Measurements from ENCODE around the gene CBLN1. TPM values are rescaled to one million over a fixed set of nuclear protein-coding genes. Genes with fewer than 3 reads are reported as not detected.

Gene CBLN1
- total and polyA plus RNA-seq, 7 donors = 0.05 to 1.3 (median 0.54) TPM

DNA sequence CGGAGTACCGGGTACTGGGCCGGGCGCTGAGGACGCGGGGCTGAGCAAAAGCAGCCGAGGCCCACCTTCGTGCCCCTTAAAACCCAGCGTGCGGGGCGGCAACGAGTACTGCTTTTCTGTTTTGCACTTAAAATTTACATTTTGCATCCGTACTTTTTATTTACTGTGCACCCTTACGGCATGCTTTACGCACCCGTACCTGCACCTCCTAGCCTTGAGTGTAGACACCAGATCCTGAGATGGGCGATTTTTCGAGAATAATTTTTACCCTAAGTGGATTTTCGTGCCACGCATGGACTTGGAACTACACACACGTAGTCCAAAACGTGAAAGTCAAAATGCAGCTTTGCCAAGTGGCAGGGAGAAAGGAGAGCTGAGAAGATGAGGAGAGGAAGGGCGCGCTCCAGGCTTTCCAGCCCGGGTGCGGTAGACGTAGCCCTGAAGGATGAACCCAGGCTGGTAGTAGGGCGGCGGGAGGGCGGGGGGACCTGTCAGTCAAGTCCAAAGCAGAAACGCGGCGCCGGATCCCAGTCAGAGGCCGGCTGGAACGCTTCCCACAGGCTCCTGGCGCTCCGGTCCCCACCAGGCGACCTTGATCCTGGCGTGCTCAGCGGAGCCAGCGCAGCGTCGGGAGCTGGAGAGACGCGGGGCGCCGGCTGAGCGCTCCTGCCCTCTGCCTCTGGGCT is 1.2 kb upstream of the CBLN1 start:
- ATAC-seq = no peak
- intact Hi-C loops (cut with DNase I) = no loop called here
- WGBS, 3 donors = 2% methylated on average over 47 to 49 of the region's 49 CpGs
- H3K9me3 ChIP-seq = no peaks in the 10 kb centered on the region
- TF ChIP-seq, protein P1, sequence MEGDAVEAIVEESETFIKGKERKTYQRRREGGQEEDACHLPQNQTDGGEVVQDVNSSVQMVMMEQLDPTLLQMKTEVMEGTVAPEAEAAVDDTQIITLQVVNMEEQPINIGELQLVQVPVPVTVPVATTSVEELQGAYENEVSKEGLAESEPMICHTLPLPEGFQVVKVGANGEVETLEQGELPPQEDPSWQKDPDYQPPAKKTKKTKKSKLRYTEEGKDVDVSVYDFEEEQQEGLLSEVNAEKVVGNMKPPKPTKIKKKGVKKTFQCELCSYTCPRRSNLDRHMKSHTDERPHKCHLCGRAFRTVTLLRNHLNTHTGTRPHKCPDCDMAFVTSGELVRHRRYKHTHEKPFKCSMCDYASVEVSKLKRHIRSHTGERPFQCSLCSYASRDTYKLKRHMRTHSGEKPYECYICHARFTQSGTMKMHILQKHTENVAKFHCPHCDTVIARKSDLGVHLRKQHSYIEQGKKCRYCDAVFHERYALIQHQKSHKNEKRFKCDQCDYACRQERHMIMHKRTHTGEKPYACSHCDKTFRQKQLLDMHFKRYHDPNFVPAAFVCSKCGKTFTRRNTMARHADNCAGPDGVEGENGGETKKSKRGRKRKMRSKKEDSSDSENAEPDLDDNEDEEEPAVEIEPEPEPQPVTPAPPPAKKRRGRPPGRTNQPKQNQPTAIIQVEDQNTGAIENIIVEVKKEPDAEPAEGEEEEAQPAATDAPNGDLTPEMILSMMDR (IDR thresholded peaks at IDR 0.05) = no peak
- no peaks in the 10 kb centered on the region for H3K36me3 ChIP-seq (ENCODE audit: insufficient read depth in 1 of 2, low read depth in 1 of 2)
- no peak for DNase-seq
- peak overlapping the region; percentile 67 for H3K4me3 ChIP-seq
- H3K27ac ChIP-seq = no peak overlapping the region
- H3K27me3 ChIP-seq (ENCODE audit: insufficient read depth in 3 of 3, low read length in 2 of 3) = peaks cover 9 to 92% (median 40%) of the 10 kb centered on the region in 3 donors
- H3K4me1 ChIP-seq = peaks cover 18% of the 10 kb centered on the region

DNA sequence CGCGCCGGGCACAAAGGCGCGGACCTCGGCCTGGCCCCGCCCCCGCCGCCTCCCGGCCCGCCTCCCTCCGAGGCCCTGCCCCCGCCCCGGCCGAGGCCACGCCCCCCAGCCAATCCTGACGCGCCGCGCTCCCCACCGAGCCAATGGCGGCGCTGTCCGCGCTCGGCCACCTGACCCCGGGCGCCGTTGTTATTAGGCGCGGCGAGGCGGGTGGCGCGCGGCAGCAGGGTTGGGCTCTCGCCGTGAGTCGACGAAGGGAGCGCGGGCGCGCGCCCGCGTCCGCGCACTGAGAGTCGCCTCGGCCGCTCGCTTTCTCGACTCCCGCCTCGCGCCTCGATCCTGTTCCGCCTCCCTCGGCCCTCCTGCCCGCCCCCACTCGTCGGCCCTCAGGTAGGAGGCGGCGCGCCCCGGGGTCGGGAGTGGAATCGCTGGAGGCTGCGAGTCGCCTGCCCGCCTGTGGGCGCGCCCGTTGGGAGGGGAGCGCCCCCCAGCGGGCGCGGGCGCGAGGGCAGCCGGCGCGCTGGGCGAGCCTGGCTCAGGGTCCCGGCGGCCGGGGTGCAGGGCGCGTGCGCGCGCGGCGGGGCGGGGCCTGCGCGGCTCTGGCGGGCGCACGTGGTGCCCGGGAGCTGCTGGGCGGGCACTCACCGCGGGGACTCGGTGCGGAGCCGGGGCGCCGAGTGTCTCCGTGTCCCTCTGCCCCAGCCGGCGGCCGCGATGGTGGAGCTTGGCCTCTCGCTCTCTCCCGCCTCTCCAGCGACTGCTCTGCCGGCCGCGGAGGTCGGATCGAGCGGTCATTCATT is 405 bp upstream of the CBLN1 start:
- Histone ChIP-seq H3K27ac (no peak overlapping the region), H3K36me3 (ENCODE audit: insufficient read depth in 1 of 2, low read depth in 1 of 2) (no peaks in the 10 kb centered on the region), H3K9me3 (no peaks in the 10 kb centered on the region), H3K4me1 (peaks cover 26% of the 10 kb centered on the region), H3K4me3 (peak overlapping the region; percentile 67), H3K27me3 (ENCODE audit: insufficient read depth in 3 of 3, low read length in 2 of 3) (peaks cover 7 to 92% (median 42%) of the 10 kb centered on the region in 3 donors)
- 1 to 2% (median 1%) methylated on average over 72 to 121 of the region's 124 CpGs for WGBS, 3 donors
- ATAC-seq = peak; percentile 98 to 99 (median 99)
- intact Hi-C loops (cut with DNase I) = no loop called here
- DNase-seq = peak; percentile 81 to 89
- TF ChIP-seq, protein P1 (IDR thresholded peaks at IDR 0.05) = peak; percentile 20

DNA sequence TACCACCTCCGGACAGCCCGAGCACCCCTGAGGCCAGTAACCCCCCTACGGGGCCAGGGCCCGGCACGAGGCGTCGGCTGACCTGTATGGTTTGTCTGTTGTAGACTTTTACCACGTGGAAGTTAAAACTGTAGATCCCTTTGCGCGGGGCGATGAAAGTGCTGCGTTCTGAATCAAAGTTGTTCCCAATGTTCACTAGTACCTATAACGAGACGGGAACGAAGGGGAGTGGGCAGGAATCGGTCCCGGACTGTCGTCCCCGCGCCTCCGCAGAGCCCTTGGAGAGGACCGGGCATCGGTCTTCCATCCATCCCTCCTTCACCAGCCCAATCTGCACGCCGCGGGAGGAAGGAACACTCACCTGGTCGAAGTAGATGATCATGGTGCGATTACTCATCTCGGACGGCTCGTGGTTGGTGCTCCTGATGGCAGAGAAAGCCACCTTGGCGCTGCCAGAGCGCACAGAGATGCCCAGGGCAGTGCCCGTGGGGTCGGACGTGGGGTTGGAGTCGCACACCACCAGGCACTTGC is 732 bp downstream of the CBLN1 start:
- TF ChIP-seq, protein P1 (IDR thresholded peaks at IDR 0.05) = no peak
- Histone ChIP-seq H3K27ac (no peak overlapping the region), H3K4me1 (peaks cover 28% of the 10 kb centered on the region), H3K27me3 (ENCODE audit: insufficient read depth in 3 of 3, low read length in 2 of 3) (peaks cover 0 to 93% (median 52%) of the 10 kb centered on the region in 3 donors), H3K9me3 (no peaks in the 10 kb centered on the region), H3K4me3 (peak overlapping the region; percentile 67), H3K36me3 (ENCODE audit: insufficient read depth in 1 of 2, low read depth in 1 of 2) (no peaks in the 10 kb centered on the region)
- DNase-seq (no peak), ATAC-seq (no peak)
- 1 to 2% (median 2%) methylated on average over 37 of the region's 37 CpGs for WGBS, 3 donors
- intact Hi-C loops (cut with DNase I) = no loop called here

DNA sequence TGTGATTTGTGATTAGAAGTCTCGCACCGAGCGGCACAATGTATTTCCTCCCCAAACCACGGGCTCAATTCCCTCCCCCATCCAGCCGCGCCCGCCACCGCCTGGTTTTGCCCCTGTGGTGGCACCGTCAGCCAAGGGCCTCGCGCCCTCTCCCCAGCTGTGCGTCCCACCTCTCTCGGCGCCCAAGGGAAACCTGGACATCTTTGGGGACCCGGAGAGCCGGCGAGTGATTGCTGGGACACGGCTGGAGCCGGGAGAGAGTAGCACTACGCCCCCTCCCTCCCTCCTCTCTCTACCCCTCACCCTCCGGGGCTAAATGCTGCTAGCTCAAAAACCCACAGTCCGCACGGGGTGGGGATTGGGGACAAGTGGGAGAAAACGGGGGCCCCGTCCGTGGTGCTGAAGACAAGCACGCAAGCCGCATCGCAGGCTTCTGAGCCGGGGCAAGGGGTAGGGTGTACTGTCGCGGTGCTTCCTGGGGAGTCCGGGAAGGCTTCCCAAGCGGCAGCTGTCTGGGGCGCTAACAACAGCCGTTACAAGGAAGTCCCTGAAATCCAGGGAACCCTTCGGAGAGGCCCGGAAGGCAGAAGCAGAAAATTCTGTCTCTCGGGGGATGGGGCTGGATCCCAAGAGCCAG is 1.4 kb downstream of the CBLN1 start:
- TF ChIP-seq, protein P1 (IDR thresholded peaks at IDR 0.05) = no peak
- no peak for DNase-seq
- Histone ChIP-seq H3K27me3 (ENCODE audit: insufficient read depth in 3 of 3, low read length in 2 of 3) (peaks cover 0 to 93% (median 59%) of the 10 kb centered on the region in 3 donors), H3K9me3 (no peaks in the 10 kb centered on the region), H3K4me3 (no peak overlapping the region), H3K27ac (no peak overlapping the region), H3K4me1 (peaks cover 28% of the 10 kb centered on the region), H3K36me3 (ENCODE audit: insufficient read depth in 1 of 2, low read depth in 1 of 2) (no peaks in the 10 kb centered on the region)
- intact Hi-C loops (cut with DNase I) = no loop called here
- WGBS, 3 donors = 1 to 2% (median 1%) methylated on average over 38 to 39 of the region's 39 CpGs
- ATAC-seq = no peak

All from psoas muscle (tissue), 8 donors.